Smooth muscle cell (in vitro differentiated cells): ENCODE data around the gene MGAT3. TPM values are rescaled to one million over a fixed set of nuclear protein-coding genes. Genes with fewer than 3 reads are reported as not detected.
A peak's percentile ranks its signal among the peaks of the same experiment; 100 is the strongest.

ENCODE experiments used
- DNase-seq: peaks from one replicate; lab custom pipeline; 2025; ENCODE audit not compliant: unreplicated experiment; lab: John Stamatoyannopoulos, UW
- H2AFZ ChIP-seq: fragments of 200-600 bp; sonication (generic); 2 replicates; pipeline ENCODE4 v1.6.0; 2016; ENCODE audit warnings: antibody characterized with exemption, low read depth, mild to moderate bottlenecking
- H3F3A ChIP-seq: fragments of 200-600 bp; sonication (generic); 2 replicates; pipeline ENCODE4 v1.6.0; 2017; ENCODE audit warnings: antibody characterized with exemption, low read depth
- H3K27ac ChIP-seq: fragments of 200-600 bp; sonication (generic); 2 replicates; pipeline ENCODE4 v1.5.1; 2016; ENCODE audit warnings: low read depth, mild to moderate bottlenecking
- H3K27me3 ChIP-seq: fragments of 200-600 bp; sonication (generic); 2 replicates; pipeline ENCODE4 v1.6.1; 2016; ENCODE audit warnings: low read depth, mild to moderate bottlenecking
- H3K36me3 ChIP-seq: fragments of 200-600 bp; sonication (generic); 2 replicates; pipeline ENCODE4 v1.5.1; 2016; ENCODE audit warnings: low read depth
- H3K4me1 ChIP-seq: fragments of 200-600 bp; sonication (generic); 2 replicates; pipeline ENCODE4 v1.5.1; 2016; ENCODE audit warnings: low read depth
- H3K4me2 ChIP-seq: fragments of 200-600 bp; sonication (generic); 2 replicates; pipeline ENCODE4 v1.6.0; 2016; ENCODE audit warnings: mild to moderate bottlenecking
- H3K4me3 ChIP-seq: fragments of 200-600 bp; sonication (generic); 2 replicates; pipeline ENCODE4 v1.5.1; 2016; ENCODE audit warnings: mild to moderate bottlenecking
- H3K79me2 ChIP-seq: fragments of 200-600 bp; sonication (generic); 2 replicates; pipeline ENCODE4 v1.6.0; 2016; ENCODE audit warnings: low read depth, mild to moderate bottlenecking
- H3K9ac ChIP-seq: fragments of 200-600 bp; sonication (generic); 2 replicates; pipeline ENCODE4 v1.6.0; 2016; ENCODE audit warnings: low read depth
- H3K9me3 ChIP-seq: fragments of 200-600 bp; sonication (generic); replicated peaks from 2 replicates; pipeline ENCODE4 v1.5.1; 2016; ENCODE audit warnings: low read depth
- H4K20me1 ChIP-seq: fragments of 200-600 bp; sonication (generic); 2 replicates; pipeline ENCODE4 v1.6.0; 2016; ENCODE audit warnings: low read depth
- WGBS: methylation state at CpG from one replicate; pipeline ENCODE4 v1.1.7; 2016; ENCODE audit warnings: low lambda C conversion rate; 5-methylcytosine and 5-hydroxymethylcytosine counted together
- polyA plus RNA-seq: library from polyadenylated mRNA; unstranded; fragments of >200 nt; fragmentation: Nextera tagmentation; extraction: Ambion mirVana; gene quantifications from 2 replicates; pipeline ENCODE4 v1.2.1, GENCODE V29; 2016
- total RNA-seq: library from RNA; depleted of rRNA; stranded (reverse); fragments of >200 nt; gene quantifications from 2 replicates; pipeline ENCODE4 v1.2.3, GENCODE V29; 2014
- TF ChIP-seq, protein P1 (sequence below): fragments of 200-600 bp; sonication (generic); IDR thresholded peaks from 2 replicates; pipeline ENCODE4 v1.5.1; 2017; ENCODE audit warnings: borderline replicate concordance, mild to moderate bottlenecking, antibody characterized with exemption; ENCODE audit not compliant: insufficient read depth, poor library complexity, severe bottlenecking

MGAT3 gene
- total and polyA plus RNA-seq, 2 experiments from 2014 or later = 3.9 to 7.8 TPM

DNA sequence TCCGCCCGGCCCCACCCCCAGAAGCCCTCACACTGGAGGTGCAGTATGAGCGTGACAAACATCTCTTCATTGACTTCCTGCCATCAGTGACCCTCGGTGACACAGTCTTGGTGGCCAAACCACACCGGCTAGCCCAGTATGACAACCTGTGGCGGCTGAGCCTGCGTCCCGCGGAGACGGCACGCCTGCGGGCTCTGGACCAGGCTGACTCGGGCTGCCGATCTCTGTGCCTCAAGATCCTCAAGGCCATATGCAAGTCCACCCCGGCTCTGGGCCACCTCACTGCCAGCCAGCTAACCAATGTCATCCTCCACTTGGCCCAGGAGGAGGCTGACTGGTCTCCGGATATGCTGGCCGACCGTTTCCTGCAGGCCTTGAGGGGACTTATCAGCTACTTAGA is 57.0 kb downstream of the MGAT3 start:
- H3K4me1 ChIP-seq = peaks cover 6% of the 10 kb centered on the region
- H3K9me3 ChIP-seq = no peaks in the 10 kb centered on the region
- no peak overlapping the region for H3K4me2 ChIP-seq
- TF ChIP-seq, protein P1, sequence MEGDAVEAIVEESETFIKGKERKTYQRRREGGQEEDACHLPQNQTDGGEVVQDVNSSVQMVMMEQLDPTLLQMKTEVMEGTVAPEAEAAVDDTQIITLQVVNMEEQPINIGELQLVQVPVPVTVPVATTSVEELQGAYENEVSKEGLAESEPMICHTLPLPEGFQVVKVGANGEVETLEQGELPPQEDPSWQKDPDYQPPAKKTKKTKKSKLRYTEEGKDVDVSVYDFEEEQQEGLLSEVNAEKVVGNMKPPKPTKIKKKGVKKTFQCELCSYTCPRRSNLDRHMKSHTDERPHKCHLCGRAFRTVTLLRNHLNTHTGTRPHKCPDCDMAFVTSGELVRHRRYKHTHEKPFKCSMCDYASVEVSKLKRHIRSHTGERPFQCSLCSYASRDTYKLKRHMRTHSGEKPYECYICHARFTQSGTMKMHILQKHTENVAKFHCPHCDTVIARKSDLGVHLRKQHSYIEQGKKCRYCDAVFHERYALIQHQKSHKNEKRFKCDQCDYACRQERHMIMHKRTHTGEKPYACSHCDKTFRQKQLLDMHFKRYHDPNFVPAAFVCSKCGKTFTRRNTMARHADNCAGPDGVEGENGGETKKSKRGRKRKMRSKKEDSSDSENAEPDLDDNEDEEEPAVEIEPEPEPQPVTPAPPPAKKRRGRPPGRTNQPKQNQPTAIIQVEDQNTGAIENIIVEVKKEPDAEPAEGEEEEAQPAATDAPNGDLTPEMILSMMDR = no peak
- no peaks in the 10 kb centered on the region for H3K36me3 ChIP-seq
- H3K27me3 ChIP-seq = no peaks in the 10 kb centered on the region
- H4K20me1 ChIP-seq = peaks cover 32% of the 10 kb centered on the region
- H3K9ac ChIP-seq = no peak overlapping the region
- H3K27ac ChIP-seq = no peak overlapping the region
- no peak for DNase-seq
- no peak overlapping the region for H2AFZ ChIP-seq
- 96% methylated on average over 18 of the region's 18 CpGs for WGBS
- peaks cover 7% of the 10 kb centered on the region for H3F3A ChIP-seq
- H3K79me2 ChIP-seq = peaks cover 20% of the 10 kb centered on the region
- no peak overlapping the region for H3K4me3 ChIP-seq

DNA sequence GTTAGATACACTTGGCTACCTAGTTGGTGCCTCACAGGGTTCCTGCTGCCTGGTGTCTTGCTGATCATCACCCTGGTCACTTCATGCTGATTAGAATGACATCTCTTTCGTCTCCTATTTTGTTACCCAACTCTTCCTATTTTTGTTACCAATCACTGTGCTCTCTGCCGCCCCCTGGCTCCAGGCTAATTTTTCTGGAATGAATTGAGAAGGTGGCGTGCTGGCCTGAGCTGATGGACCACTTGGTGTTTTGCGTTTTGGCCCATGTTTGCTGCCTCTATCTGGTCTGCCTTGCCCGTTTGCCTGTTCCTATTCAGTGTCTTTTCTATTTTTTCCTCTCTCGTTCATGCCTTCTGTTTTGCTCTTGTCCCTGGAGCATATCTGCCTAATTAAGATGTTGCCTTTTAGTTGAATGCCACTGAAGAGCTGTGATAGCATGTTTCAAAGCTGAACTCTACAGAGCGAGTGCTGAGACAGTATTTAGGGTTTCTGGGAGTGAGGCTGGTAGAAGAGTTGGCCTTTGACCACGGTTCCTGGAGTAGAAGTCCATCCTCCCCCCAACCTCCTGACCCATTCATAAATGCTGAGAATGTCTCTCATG is 57.7 kb downstream of the MGAT3 start:
- peaks cover 13% of the 10 kb centered on the region for H3K79me2 ChIP-seq
- H4K20me1 ChIP-seq = peaks cover 26% of the 10 kb centered on the region
- no peaks in the 10 kb centered on the region for H3K27me3 ChIP-seq
- no peaks in the 10 kb centered on the region for H3K9me3 ChIP-seq
- TF ChIP-seq, protein P1 = peak; percentile 70
- 62% methylated on average over 8 of the region's 8 CpGs for WGBS
- no peak overlapping the region for H3K27ac ChIP-seq
- H3F3A ChIP-seq = peaks cover 9% of the 10 kb centered on the region
- no peak overlapping the region for H2AFZ ChIP-seq
- no peak overlapping the region for H3K9ac ChIP-seq
- H3K4me2 ChIP-seq = no peak overlapping the region
- H3K4me3 ChIP-seq = no peak overlapping the region
- H3K36me3 ChIP-seq = no peaks in the 10 kb centered on the region
- no peak for DNase-seq
- H3K4me1 ChIP-seq = peaks cover 10% of the 10 kb centered on the region

DNA sequence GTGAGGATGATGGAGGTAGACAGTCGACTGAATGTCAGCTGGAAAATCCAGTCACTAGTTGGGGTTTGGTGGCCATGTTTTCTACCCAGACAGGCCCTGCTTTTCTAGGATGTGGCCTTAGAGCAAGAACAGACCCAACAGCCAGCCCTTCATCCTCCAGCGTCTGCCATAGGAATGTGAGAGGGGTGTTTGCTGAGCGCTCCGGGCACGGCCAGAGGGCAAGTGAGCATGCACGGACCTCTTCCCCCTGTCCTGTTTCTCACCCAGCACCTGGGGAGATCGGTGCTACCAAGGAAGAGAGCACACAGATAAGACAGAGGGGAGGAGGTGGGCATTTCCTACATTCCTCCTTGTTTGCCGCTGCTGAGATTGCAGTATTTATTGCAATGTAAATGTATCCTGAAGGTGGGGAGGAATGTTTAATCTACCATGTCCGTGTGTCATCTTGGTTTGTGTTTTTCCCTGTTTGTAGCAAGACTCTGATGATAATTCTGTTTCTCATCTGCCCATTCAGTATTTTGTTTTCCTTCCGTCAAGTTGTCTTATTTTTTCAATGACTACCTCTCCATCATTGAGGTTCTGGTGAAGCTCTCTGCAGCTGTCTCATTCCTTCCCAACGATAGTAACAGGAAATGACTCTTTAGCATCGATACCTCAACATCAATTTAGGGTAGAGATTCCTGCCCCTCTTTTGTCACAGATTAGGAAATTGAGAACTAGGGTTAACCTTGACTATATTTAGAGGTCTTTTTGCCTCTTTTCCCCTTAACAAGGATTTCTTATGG is 58.6 kb downstream of the MGAT3 start:
- no peak for DNase-seq
- 91% methylated on average over 12 of the region's 12 CpGs for WGBS
- Histone ChIP-seq H4K20me1 (peaks cover 16% of the 10 kb centered on the region), H3K27me3 (no peaks in the 10 kb centered on the region), H3F3A (peaks cover 9% of the 10 kb centered on the region), H2AFZ (no peak overlapping the region), H3K9me3 (no peaks in the 10 kb centered on the region), H3K9ac (no peak overlapping the region), H3K4me3 (no peak overlapping the region), H3K79me2 (peaks cover 9% of the 10 kb centered on the region), H3K4me2 (no peak overlapping the region), H3K27ac (no peak overlapping the region), H3K4me1 (peaks cover 10% of the 10 kb centered on the region), H3K36me3 (no peaks in the 10 kb centered on the region)
- TF ChIP-seq, protein P1 = no peak
